Fibroblast of mammary gland (primary cell): ENCODE data around the gene MAN1A1.
"Not testable (repeated sequence)": the region's sequence is repeated elsewhere in the genome, so short reads cannot be mapped to it uniquely, and the experiment has no call there.

Experiments used
- DNase-seq: peaks from one replicate; pipeline ENCODE4 v3.0.0-alpha.2; 2010; ENCODE audit warnings: low read depth
- H3K4me3 ChIP-seq: 2 replicates; pipeline ENCODE4 v1.5.1; 2011; ENCODE audit warnings: low read depth, mild to moderate bottlenecking, low read length, moderate library complexity; ENCODE audit not compliant: control insufficient read depth
- TF ChIP-seq, protein P1 (sequence below): conservative IDR thresholded peaks from 2 replicates; pipeline ENCODE4 v1.5.1; 2011; ENCODE audit warnings: low read depth, low read length, inconsistent platforms; ENCODE audit not compliant: control insufficient read depth, insufficient read depth

Gene MAN1A1

DNA sequence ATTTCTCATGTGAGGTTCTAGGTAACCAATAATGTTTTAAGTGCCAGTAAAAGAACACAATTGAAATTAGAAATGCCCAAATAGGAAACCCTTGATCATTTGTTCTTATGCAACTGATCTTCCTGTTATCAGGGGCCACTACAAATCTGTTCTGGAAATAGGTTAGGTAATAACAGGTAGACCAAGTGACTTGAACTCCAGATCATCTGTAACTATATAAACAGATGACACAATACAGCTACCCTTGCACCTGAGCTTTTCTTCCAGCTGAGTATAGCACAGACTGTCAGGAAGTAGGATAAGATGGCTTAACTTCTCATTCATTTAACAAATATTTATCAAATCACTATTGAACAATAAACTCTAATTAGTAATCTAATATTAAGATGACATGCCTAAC is 52.5 kb downstream of the MAN1A1 start:
- no peak for DNase-seq
- H3K4me3 ChIP-seq = no peak overlapping the region
- TF ChIP-seq, protein P1, sequence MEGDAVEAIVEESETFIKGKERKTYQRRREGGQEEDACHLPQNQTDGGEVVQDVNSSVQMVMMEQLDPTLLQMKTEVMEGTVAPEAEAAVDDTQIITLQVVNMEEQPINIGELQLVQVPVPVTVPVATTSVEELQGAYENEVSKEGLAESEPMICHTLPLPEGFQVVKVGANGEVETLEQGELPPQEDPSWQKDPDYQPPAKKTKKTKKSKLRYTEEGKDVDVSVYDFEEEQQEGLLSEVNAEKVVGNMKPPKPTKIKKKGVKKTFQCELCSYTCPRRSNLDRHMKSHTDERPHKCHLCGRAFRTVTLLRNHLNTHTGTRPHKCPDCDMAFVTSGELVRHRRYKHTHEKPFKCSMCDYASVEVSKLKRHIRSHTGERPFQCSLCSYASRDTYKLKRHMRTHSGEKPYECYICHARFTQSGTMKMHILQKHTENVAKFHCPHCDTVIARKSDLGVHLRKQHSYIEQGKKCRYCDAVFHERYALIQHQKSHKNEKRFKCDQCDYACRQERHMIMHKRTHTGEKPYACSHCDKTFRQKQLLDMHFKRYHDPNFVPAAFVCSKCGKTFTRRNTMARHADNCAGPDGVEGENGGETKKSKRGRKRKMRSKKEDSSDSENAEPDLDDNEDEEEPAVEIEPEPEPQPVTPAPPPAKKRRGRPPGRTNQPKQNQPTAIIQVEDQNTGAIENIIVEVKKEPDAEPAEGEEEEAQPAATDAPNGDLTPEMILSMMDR = no peak

DNA sequence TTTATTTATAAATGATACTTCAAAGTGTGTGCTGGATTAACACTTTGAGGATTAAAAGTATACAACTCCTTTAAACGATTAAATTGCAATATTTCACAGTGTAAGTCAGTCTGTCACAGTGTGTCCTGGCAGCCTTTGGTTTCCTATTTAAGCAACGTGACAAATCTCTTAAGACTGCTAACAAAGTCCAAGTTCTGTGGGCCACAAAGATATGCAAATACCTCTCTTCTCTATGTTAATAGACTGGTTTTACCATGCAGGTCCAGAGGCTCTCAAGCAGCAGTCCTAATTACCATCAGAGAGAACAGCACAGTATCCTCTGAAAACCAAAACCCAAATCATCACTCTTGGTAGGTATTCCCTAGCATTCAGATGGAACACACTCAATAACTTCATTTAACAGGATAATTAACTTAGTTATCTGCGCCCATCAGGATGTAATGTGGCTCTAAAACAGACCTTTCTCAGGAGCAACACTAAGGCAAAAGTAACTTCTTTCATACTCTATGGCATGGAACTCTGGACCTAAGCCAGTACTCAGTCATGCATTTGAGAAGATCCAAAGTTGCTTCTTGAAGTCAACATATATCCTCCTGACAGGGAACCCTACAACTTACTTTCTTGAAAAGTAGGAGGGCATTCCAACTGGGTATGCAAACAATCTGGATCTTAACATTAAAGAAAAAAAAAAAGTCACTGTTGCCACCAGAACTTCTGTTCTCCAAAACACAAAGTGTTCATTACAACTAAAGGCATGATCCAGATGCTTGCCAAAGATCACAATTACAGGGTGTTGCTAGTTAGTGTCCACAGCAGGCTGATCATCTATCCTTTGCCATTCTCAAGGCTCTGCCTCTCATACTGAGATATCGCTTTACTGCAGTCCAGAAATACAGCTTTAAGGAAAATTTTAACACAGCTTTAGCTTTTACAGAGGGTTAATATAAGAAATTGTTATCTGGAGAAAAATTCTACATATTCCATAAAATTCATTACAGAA is 53.2 kb downstream of the MAN1A1 start:
- TF ChIP-seq, protein P1 = no peak

GRCh38 chr6:119294984-119295383 is 54.6 kb downstream of the MAN1A1 start:
- TF ChIP-seq, protein P1 = no peak

More for the DNA sequence above, 53.2 kb downstream of the MAN1A1 start:
- no peak overlapping the region for H3K4me3 ChIP-seq
- DNase-seq = no peak

DNA sequence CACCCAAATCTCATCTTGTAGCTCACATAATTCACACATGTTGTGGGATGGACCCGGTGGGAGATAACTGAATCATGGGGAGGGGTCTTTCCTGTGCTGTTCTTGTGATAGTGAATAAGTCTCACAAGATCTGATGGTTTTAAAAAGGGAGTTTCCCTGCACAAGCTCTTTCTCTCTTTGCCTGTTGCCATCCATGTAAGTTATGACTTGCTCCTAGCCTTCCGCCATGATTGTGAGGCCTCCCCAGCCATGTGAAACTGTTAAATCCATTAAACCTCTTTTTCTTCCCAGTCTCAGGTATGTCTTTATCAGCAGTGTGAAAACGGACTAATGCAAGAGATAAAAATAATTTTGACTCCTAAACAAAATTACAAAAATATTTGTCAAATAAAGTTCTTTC is 58.5 kb downstream of the MAN1A1 start:
- not testable (repeated sequence) for DNase-seq, H3K4me3 ChIP-seq

More at GRCh38 chr6:119294984-119295383, 54.6 kb downstream of the MAN1A1 start:
- no peak overlapping the region for H3K4me3 ChIP-seq
- no peak for DNase-seq

DNA sequence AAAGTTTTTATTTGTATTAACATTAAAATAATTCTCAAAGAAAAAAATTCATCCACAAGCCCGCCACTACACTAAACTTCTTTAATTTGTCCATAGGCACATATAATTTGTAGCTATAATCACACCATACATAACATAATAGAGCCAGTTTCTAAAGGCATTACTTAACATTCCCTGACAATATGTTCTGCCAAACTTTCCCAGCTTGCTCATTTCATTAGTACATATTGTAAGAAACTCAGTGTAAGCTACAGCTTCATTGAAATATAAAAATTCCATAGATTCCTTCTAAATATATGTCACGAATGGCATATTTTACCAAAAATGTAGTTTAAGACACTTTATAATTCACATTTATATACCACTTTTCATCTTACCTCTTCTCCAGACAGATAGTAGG is 59.3 kb downstream of the MAN1A1 start:
- DNase-seq = no peak
- TF ChIP-seq, protein P1 = no peak
- H3K4me3 ChIP-seq = no peak overlapping the region

GRCh38 chr6:119289651-119290050 is 59.9 kb downstream of the MAN1A1 start:
- H3K4me3 ChIP-seq = no peak overlapping the region
- TF ChIP-seq, protein P1 = no peak
- DNase-seq = no peak

- TF ChIP-seq, protein P1 = no peak
- H3K4me3 ChIP-seq = no peak overlapping the region
- DNase-seq = peak; percentile 63
Observed at GRCh38 chr6:119285908-119286625, 63.5 kb downstream of the MAN1A1 start.
